ENCODE data around the gene FECH.

FECH gene, protein sequence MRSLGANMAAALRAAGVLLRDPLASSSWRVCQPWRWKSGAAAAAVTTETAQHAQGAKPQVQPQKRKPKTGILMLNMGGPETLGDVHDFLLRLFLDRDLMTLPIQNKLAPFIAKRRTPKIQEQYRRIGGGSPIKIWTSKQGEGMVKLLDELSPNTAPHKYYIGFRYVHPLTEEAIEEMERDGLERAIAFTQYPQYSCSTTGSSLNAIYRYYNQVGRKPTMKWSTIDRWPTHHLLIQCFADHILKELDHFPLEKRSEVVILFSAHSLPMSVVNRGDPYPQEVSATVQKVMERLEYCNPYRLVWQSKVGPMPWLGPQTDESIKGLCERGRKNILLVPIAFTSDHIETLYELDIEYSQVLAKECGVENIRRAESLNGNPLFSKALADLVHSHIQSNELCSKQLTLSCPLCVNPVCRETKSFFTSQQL

DNA sequence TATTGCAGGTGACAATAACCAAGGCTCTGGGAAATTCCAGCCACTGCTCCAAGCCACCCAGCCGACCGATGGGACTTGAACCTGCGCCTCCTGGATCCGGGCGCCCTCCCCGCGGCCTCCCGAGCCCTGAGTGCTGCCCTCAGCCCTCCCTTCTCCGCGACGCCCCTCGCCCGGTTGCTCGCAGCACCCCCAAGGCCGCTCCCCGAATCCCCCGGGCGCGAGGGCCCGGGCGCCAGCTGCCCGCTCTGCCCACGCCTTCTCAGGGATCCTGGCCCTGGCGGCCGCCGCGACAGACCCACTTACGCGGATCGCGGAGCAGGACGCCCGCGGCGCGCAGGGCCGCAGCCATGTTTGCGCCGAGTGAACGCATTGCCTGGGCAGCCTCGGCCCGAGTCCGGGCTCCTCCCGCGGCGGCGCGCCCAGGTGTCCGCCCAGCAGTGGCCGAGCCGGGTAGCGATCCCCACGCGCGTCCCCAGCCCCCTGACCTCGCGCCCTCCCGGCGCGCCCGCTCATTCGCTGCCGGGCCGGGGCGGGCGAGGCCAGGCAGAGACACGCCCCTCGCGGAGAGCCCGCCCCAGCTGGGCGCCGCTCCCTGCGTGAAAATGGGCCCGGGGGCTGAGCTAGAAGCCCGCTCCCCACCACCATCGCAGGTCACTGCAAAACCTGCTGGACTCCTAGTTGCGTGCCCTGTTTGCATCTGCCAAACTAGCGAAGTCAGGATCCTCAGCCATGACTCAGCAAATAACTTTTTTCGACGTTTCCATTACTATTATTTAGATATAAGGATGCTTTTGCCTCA lies at the start of gene FECH:
FECH (minus strand) TSS at position 452 of the 799 bp plus-strand sequence; CDS start at position 370, 82 bp downstream.
- no peak for DNase-seq (ENCODE audit: extremely low read depth, low read depth)
- TF ChIP-seq, protein P1, sequence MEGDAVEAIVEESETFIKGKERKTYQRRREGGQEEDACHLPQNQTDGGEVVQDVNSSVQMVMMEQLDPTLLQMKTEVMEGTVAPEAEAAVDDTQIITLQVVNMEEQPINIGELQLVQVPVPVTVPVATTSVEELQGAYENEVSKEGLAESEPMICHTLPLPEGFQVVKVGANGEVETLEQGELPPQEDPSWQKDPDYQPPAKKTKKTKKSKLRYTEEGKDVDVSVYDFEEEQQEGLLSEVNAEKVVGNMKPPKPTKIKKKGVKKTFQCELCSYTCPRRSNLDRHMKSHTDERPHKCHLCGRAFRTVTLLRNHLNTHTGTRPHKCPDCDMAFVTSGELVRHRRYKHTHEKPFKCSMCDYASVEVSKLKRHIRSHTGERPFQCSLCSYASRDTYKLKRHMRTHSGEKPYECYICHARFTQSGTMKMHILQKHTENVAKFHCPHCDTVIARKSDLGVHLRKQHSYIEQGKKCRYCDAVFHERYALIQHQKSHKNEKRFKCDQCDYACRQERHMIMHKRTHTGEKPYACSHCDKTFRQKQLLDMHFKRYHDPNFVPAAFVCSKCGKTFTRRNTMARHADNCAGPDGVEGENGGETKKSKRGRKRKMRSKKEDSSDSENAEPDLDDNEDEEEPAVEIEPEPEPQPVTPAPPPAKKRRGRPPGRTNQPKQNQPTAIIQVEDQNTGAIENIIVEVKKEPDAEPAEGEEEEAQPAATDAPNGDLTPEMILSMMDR (IDR thresholded peaks at IDR 0.05; ENCODE audit: low read depth, low read length, missing control alignments), result no peak

DNA sequence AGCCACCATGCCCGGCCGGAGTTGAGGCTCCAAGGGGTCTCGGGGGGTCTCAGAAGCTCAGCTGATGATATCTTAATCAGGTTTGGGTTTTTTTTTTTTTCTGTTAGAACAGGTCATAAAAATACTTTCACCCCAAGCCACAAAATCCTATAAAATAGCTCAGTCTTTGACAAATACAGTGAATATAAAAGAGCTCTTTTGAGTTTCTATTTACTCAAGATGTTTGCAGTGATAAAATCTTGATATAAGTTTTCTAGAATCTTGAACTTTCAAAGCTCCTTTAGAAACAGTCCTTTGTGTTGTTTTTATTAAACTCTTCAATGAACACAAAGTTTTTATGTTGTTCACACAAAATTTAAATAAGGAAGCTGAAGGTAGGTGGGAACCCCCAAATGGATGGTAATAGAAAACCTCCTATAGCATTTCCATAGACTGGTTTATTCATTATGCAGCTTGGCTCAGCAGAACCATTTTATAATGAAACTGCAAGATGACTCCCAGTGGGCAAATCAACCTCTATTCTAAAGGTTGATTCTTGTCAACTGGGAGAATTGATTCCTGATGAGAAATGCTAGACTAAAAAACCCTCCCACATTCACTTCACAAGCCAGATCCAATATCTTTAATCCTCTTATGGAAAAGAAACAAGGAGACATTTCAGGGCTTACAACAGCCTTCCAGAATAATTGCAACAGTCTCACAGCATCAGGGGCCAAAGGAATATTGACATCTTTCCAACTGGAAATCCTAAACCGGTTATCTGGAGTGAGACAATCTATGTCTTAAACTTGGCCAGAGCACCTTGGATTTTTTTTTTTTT lies 48.7 kb upstream of the FECH start:
- TF ChIP-seq, protein P1 (IDR thresholded peaks at IDR 0.05; ENCODE audit: low read depth, low read length, missing control alignments), result no peak
- DNase-seq (ENCODE audit: extremely low read depth, low read depth), result no peak
- no peak overlapping the region for H3K4me3 ChIP-seq (replicated peaks; ENCODE audit: low read depth, low read length)

More for the DNA sequence above, at the start of gene FECH:
- H3K4me3 ChIP-seq (replicated peaks; ENCODE audit: low read depth, low read length), result peak within 1 kb of the TSS; percentile 71

DNA sequence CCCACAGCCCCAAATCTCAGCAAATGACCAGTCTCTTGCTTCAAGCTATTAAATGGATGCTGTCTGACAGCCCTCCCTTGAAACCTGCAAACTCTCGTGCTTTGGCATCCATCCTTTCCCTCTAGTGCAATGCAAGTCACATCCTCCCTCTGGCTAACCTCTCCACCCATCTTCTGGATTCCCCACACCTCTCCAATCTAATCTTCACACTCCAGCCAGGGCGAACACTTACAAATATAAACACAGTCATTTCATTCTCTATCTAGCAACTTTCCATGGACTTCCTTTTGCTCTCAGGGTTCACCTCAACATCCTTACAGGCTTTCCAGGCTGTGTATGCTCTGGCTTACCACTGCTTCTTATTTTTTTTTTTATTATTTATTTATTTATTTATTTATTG lies 45.2 kb upstream of the FECH start:
- no peak overlapping the region for H3K4me3 ChIP-seq (replicated peaks; ENCODE audit: low read depth, low read length)
- DNase-seq (ENCODE audit: extremely low read depth, low read depth), result no peak
- TF ChIP-seq, protein P1 (IDR thresholded peaks at IDR 0.05; ENCODE audit: low read depth, low read length, missing control alignments), result no peak

DNA sequence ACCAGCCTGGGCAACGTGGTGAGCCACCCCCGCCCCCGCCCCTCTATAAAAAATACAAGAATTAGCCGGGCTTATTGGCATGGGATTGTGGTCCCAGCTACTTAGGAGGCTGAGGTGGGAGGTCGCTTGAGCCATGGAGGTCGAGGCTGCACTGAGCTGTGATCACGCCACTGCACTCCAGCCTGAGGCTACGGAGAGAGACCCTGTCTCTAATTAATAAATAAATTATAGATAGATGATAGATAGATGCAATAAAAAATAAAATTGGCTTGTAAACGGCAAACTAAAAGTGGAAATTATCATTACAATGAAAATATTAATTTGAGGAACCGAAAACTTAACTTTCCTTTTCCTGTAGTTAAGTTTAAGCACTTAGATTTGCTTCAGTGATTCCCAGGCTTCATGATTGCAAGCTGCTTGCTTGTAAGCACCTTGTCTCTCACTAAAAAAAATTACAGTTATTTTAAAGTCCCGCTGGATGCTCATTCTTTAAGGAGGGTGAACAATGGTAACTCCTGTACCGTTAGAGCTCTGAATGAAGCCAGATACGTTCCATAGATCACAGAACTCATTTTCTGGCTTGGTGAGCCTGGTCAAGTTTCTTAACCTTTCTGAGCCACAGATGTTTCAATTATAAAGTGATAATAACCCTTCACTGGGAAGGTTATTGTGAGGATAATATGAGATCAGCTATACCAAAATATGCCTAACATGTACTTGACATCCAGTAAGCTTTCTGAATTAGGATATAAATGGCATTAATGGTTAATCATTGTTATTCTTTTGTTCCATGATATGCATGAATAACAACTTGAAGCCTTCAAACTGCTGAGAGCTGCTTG lies 44.5 kb upstream of the FECH start:
- no peak for DNase-seq (ENCODE audit: extremely low read depth, low read depth)
- TF ChIP-seq, protein P1 (IDR thresholded peaks at IDR 0.05; ENCODE audit: low read depth, low read length, missing control alignments), result no peak
- peak overlapping the region; percentile 60 for H3K4me3 ChIP-seq (replicated peaks; ENCODE audit: low read depth, low read length)

DNA sequence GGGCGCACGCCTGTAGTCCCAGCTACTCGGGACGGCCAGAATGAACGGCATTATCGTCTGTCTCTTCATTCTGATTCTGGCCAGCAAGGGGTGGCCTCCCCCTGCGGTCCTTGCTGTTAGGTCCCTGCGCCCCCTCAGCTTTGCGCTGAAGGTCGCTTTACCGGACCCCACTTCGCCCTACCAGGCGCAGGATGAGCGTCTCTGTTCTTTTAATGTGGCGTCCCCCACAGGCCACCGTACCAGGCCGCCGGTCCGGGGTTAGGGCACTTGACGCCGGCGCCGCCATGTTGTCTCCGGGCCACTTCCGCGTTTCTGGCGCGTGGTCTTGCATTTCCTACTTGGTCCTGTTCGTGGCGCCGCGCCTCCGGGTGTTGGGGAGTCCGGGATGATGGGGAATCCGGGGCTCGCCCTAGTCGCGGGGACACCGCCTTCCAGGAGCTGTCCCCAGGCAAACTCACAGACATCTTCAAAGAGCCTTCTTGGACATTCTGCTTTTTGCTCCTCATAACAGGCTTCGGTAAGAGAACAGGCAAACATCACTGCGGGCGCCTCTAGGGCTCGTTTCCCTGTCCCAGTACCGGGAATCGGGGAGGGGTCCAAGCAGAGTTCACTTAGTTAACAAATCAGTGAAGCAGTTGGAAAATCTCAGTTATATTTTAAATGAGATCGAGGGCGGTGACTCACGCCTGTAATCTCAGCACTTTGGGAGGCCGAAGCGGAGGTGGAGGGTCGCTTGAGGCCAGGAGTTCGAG lies 43.7 kb upstream of the FECH start:
- peak overlapping the region; percentile 60 for H3K4me3 ChIP-seq (replicated peaks; ENCODE audit: low read depth, low read length)
- peak; percentile 84 for DNase-seq (ENCODE audit: extremely low read depth, low read depth)
- TF ChIP-seq, protein P1 (IDR thresholded peaks at IDR 0.05; ENCODE audit: low read depth, low read length, missing control alignments), result peak; percentile 56

Measured in HFF-Myc (cell line).